Tibial artery (tissue), 4 donors: ENCODE results near the gene TAF4.
A peak's percentile ranks its signal among the peaks of the same experiment; 100 is the strongest.

Experiments
- DNase-seq, 2 donors: peaks; one replicate each; pipeline ENCODE4 v3.0.0-alpha.2; 2019
- H3K27ac ChIP-seq, 2 donors: fragments of 200-600 bp; sonication (generic) in 1 of 2; 1 replicate in 1 of 2; 2 replicates in 1 of 2; pipeline ENCODE4 v1.5.1; 2018 to 2019; ENCODE audit warnings: mild to moderate bottlenecking in 1 of 2
- H3K27me3 ChIP-seq, 2 donors: fragments of 200-600 bp; sonication (generic) in 1 of 2; one replicate each; pipeline versions ENCODE4 v1.5.1 to v1.6.0; 2016 to 2019
- H3K36me3 ChIP-seq, 3 donors: fragments of 200-600 bp; sonication (generic) in 2 of 3; one replicate each; pipeline ENCODE4 v1.5.1; 2016 to 2019; ENCODE audit warnings: mild to moderate bottlenecking in 2 of 3
- H3K4me1 ChIP-seq, 4 donors: fragments of 200-600 bp; sonication (generic) in 2 of 4; 1 replicate in 3 of 4; 2 replicates in 1 of 4; pipeline ENCODE4 v1.5.1; 2016 to 2019
- H3K4me3 ChIP-seq, 2 donors: fragments of 200-600 bp; sonication (generic) in 1 of 2; 1 replicate in 1 of 2; 2 replicates in 1 of 2; pipeline ENCODE4 v1.5.1; 2018 to 2019; ENCODE audit warnings: mild to moderate bottlenecking in 2 of 2
- H3K9me3 ChIP-seq, 3 donors: fragments of 200-600 bp; sonication (generic) in 1 of 3; one replicate each; pipeline ENCODE4 v1.5.1; 2016 to 2019
- CTCF ChIP-seq, 2 experiments: fragments of 200-600 bp in 1 of 2; fragments of 450-650 bp in 1 of 2; IDR thresholded peaks; one replicate each; pipeline ENCODE4 v1.5.1; 2017 to 2019; ENCODE audit warnings: antibody characterized with exemption in 2 of 2, mild to moderate bottlenecking in 1 of 2, moderate library complexity in 1 of 2
- intact Hi-C: fragments of 100-400 bp; cut with DNase I; formaldehyde crosslinking; loops from one replicate; pipeline ENCODE4 v1.15.0; 2023; ENCODE audit warnings: low total_unique reads

Gene TAF4

DNA sequence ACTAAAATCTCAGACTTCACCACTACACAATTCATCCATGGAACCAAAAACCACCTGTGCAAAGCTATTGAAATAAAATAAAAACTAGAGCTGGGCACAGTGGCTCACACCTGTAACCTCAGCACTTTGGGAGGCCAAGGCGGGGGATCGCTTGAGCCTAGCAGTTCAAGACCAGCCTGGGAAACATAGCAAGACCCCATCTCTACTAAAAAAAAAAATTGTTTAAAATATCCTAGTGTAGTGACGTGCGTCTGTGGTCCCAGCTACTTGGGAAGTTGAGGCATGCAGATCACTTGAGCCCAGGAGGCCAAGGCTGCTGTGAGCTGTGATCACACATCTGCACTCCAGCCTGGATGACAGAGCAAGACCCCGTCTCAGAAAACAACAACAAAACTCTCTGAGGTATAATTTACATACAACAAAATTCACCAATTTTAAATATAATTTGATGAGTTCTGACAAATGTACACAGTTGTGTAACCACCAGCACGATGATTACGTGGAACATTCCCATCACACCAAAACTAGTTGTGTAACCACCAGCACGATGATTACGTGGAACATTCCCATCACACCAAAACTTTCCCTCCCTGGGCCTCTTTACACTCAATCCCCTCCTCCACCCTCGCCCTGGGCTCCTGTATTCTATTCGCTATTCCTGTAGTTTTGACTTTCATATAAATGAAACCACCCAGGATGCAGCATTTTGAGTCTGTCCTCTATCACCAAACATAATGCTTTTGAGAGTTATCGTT, 107.5 kb downstream of the TAF4 start:
- no peaks in the 10 kb centered on the region for H3K9me3 ChIP-seq
- no peak overlapping the region for H3K4me3 ChIP-seq
- H3K27ac ChIP-seq: no peak overlapping the region
- no peak for TF ChIP-seq CTCF (IDR thresholded peaks at IDR 0.05)
- no peaks in the 10 kb centered on the region for H3K4me1 ChIP-seq
- H3K27me3 ChIP-seq: peaks cover 0 to 11% of the 10 kb centered on the region in 2 donors
- DNase-seq: peak in 1 of 2 donors; percentile 6
- intact Hi-C loops: no loop called here
- no peaks in the 10 kb centered on the region for H3K36me3 ChIP-seq

DNA sequence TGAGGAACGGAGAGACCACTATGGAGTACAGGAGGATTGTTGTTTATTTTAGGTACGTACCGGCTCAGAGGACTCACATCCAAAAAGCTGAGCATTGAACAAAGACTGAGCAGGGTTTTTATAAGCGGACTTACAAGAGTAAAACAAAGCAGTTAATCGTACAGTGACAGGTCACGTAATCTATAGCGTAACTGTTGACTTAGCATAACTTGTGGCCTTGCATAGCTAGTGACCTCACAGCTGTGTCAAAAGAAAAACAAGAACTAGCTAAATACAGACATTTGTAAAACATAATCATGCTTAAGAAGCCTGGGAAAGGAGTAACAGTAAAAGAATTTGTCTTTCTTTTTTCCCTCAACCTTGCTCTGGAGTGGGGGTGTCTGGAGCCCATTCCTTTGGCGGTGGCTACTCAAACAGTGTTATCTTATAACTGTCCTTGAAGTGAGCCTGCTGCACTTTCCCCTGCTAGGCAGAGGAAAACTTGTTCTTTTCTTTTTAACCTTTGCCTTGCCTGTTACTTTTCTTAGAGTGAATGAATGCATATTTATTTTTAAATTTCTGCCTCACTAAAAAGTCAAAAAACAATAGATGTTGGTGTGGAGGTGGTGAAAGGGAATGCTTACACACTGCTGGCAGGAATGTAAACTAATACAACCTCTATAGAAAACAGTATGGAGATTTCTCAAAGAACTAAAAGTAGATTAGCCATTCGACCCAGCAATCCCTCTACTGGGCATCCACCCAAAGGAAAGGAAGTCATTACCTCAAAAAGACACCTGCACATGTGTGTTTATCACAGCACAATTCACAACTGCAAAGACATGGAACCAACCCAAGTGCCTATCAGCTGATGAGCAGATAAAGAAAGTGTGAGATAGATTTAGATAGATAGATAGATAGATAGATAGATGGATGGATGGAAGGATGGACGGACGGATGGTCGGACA, 109.0 kb downstream of the TAF4 start:
- H3K4me1 ChIP-seq: no peaks in the 10 kb centered on the region
- no peaks in the 10 kb centered on the region for H3K36me3 ChIP-seq
- no peak overlapping the region for H3K27ac ChIP-seq
- intact Hi-C loops: no loop called here
- H3K4me3 ChIP-seq: no peak overlapping the region
- H3K9me3 ChIP-seq: no peaks in the 10 kb centered on the region
- no peak for TF ChIP-seq CTCF (IDR thresholded peaks at IDR 0.05)
- peaks cover 0 to 26% of the 10 kb centered on the region in 2 donors for H3K27me3 ChIP-seq
- peak in 1 of 2 donors; percentile 15 for DNase-seq

DNA sequence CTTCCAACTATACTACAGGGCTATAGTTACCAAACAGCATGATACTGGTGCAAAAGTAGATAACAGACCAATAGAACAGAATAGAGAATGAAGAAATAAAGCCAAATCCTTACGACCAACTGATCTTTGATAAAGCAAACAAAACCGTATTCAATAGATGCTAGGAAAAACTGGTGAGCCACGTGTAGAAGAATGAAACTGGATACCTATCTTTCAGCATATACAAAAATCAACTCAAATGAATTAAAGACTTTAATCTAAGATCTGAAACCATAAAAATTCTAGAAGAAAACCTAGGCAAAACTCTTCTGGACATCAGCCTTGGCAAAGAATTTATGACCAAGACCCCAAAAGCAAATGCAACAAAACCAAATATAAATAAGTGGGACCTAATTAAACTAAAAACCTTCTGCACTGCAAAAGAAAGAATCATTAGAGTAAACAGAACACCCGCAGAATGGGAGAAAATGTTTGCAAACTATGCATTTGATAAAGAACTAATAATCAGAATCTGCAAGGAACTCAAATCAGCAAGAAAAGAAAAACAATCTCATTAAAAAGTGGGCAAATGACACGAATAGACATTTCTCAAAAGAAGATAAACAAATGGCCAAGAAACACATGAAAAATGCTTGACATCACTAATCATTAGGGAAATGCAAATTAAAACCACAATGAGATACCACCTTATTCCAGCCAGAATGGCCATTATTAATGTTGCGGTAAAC, 109.8 kb downstream of the TAF4 start:
- no peak for DNase-seq
- Histone ChIP-seq H3K27ac (no peak overlapping the region), H3K4me3 (no peak overlapping the region), H3K27me3 (peaks cover 0 to 30% of the 10 kb centered on the region in 2 donors), H3K9me3 (no peaks in the 10 kb centered on the region), H3K36me3 (no peaks in the 10 kb centered on the region), H3K4me1 (no peaks in the 10 kb centered on the region)
- no peak for TF ChIP-seq CTCF (IDR thresholded peaks at IDR 0.05)
- intact Hi-C loops: no loop called here

DNA sequence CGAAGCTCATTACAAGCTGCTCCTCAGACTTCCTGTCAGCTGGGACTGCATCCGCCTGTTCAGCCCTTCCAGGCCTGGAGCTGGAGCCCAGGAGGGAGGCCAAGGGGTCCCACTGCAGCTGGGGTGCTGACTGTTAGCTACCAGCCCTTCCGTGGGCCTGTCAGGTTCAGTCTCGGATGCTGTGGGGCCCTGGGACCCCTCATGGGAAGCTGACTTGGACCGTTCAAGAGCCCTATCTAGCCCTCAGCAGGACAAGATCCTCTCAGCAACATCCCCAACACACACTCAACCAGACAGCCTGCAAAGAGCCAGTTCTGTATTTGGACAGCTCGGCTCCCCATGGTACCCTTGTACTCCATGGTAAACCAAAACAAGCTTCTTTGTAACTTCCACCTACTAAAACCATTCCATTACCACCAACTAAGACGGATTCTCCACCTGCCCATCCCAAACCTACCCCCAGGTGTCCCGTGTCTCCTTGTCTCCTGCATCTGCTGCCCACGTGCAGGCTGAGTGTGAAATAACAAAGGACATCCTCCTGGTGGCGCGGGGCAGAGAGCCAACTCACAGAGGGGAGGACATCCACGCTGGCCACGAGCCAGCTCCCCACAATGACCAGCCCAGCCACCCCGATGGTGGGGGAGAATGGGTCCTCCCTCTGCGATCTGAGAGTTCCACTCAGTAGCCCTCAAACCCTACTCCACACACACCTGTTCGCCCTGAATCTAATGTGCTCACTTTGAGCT, 111.2 kb downstream of the TAF4 start:
- Histone ChIP-seq H3K36me3 (no peaks in the 10 kb centered on the region), H3K4me1 (no peaks in the 10 kb centered on the region), H3K9me3 (no peaks in the 10 kb centered on the region), H3K27me3 (peaks cover 0 to 35% of the 10 kb centered on the region in 2 donors), H3K27ac (no peak overlapping the region), H3K4me3 (no peak overlapping the region)
- intact Hi-C loops: no loop called here
- no peak for TF ChIP-seq CTCF (IDR thresholded peaks at IDR 0.05)
- DNase-seq: peak in 1 of 2 donors; percentile 57
